ENCODE results near the gene PCDH9. TPM values are rescaled to one million over a fixed set of nuclear protein-coding genes. Genes with fewer than 3 reads are reported as not detected.

The PCDH9 gene
- polyA plus RNA-seq, 1 experiment = 3.3 TPM

GRCh38 chr13:66967811-66968597, 262.1 kb downstream of the PCDH9 start:
- Histone ChIP-seq H3K27ac (ENCODE audit: low read depth, low read length) (no peak overlapping the region), H3K9me3 (ENCODE audit: control insufficient read depth, insufficient read depth, low read length) (no peaks in the 10 kb centered on the region), H3K27me3 (ENCODE audit: control insufficient read depth, insufficient read depth, low read length) (no peaks in the 10 kb centered on the region), H3K4me3 (ENCODE audit: low read depth, low read length) (no peak overlapping the region)
- ChIA-PET CTCF (no interaction called here), POLR2A (no interaction called here)
- no peak for DNase-seq (ENCODE audit: low read depth, low spot score)
- no peak for TF ChIP-seq CTCF (IDR thresholded peaks at IDR 0.05; ENCODE audit: low read depth, low read length)

- H3K27ac ChIP-seq (ENCODE audit: low read depth, low read length) = no peak overlapping the region
- no peak for DNase-seq (ENCODE audit: low read depth, low spot score)
- no peaks in the 10 kb centered on the region for H3K27me3 ChIP-seq (ENCODE audit: control insufficient read depth, insufficient read depth, low read length)
- no peak overlapping the region for H3K4me3 ChIP-seq (ENCODE audit: low read depth, low read length)
- H3K9me3 ChIP-seq (ENCODE audit: control insufficient read depth, insufficient read depth, low read length) = no peaks in the 10 kb centered on the region
- TF ChIP-seq CTCF (IDR thresholded peaks at IDR 0.05; ENCODE audit: low read depth, low read length) = no peak
- CTCF ChIA-PET = no interaction called here
- POLR2A ChIA-PET = no interaction called here
Observed at GRCh38 chr13:66965181-66965580, 265.0 kb downstream of the PCDH9 start.

- Histone ChIP-seq H3K9me3 (ENCODE audit: control insufficient read depth, insufficient read depth, low read length) (no peaks in the 10 kb centered on the region), H3K27me3 (ENCODE audit: control insufficient read depth, insufficient read depth, low read length) (no peaks in the 10 kb centered on the region), H3K4me3 (ENCODE audit: low read depth, low read length) (no peak overlapping the region), H3K27ac (ENCODE audit: low read depth, low read length) (no peak overlapping the region)
- DNase-seq (ENCODE audit: low read depth, low spot score) = no peak
- POLR2A ChIA-PET = no interaction called here
- CTCF ChIA-PET = no interaction called here
- no peak for TF ChIP-seq CTCF (IDR thresholded peaks at IDR 0.05; ENCODE audit: low read depth, low read length)
Observed at GRCh38 chr13:66962953-66963352, 267.2 kb downstream of the PCDH9 start.

- ChIA-PET CTCF (interaction anchor here (1.9 kb wide), 1 partner anchor 36 kb away, joined by 5 read pairs; no protein-coding TSS in a partner anchor), POLR2A (no interaction called here)
- no peaks in the 10 kb centered on the region for H3K27me3 ChIP-seq (ENCODE audit: control insufficient read depth, insufficient read depth, low read length)
- H3K27ac ChIP-seq (ENCODE audit: low read depth, low read length) = no peak overlapping the region
- DNase-seq (ENCODE audit: low read depth, low spot score) = no peak
- H3K9me3 ChIP-seq (ENCODE audit: control insufficient read depth, insufficient read depth, low read length) = no peaks in the 10 kb centered on the region
- no peak overlapping the region for H3K4me3 ChIP-seq (ENCODE audit: low read depth, low read length)
- no peak for TF ChIP-seq CTCF (IDR thresholded peaks at IDR 0.05; ENCODE audit: low read depth, low read length)
Observed at GRCh38 chr13:66958611-66959010, 271.5 kb downstream of the PCDH9 start.

GRCh38 chr13:66952507-66952906, 277.6 kb downstream of the PCDH9 start:
- CTCF ChIA-PET = no interaction called here
- Histone ChIP-seq H3K27me3 (ENCODE audit: control insufficient read depth, insufficient read depth, low read length) (no peaks in the 10 kb centered on the region), H3K4me3 (ENCODE audit: low read depth, low read length) (no peak overlapping the region), H3K27ac (ENCODE audit: low read depth, low read length) (no peak overlapping the region), H3K9me3 (ENCODE audit: control insufficient read depth, insufficient read depth, low read length) (no peaks in the 10 kb centered on the region)
- POLR2A ChIA-PET = no interaction called here
- no peak for TF ChIP-seq CTCF (IDR thresholded peaks at IDR 0.05; ENCODE audit: low read depth, low read length)
- DNase-seq (ENCODE audit: low read depth, low spot score) = no peak

All from AG04450 (cell line).